Right atrium auricular region (tissue), 2 donors: Measurements from ENCODE around the gene SCGB3A2. TPM values are rescaled to one million over a fixed set of nuclear protein-coding genes. Genes with fewer than 3 reads are reported as not detected.

ENCODE experiments used
- DNase-seq: peaks from one replicate; pipeline ENCODE4 v3.0.0-alpha.2; 2019; ENCODE audit warnings: low spot score
- H3K27ac ChIP-seq, 2 donors: fragments of 200-600 bp; sonication (generic); 1 replicate in 1 of 2; 2 replicates in 1 of 2; pipeline ENCODE4 v1.5.1; 2016 to 2019
- H3K27me3 ChIP-seq, 2 donors: fragments of 200-600 bp; sonication (generic); one replicate each; pipeline versions ENCODE4 v1.5.1 to v1.6.0; 2017 to 2019
- H3K36me3 ChIP-seq: fragments of 200-600 bp; sonication (generic); one replicate; pipeline ENCODE4 v1.5.1; 2016
- H3K4me1 ChIP-seq, 2 donors: fragments of 200-600 bp; sonication (generic); one replicate each; pipeline versions ENCODE4 v1.5.1 to v1.6.0; 2017 to 2019
- H3K4me3 ChIP-seq, 2 donors: fragments of 200-600 bp; sonication (generic); 1 replicate in 1 of 2; 2 replicates in 1 of 2; pipeline ENCODE4 v1.5.1; 2017 to 2019; ENCODE audit warnings: mild to moderate bottlenecking in 1 of 2, moderate library complexity in 1 of 2
- H3K9me3 ChIP-seq, 2 donors: fragments of 200-600 bp; sonication (generic); one replicate each; pipeline ENCODE4 v1.5.1; 2019
- total RNA-seq, 2 donors: library from RNA; depleted of rRNA; stranded (reverse); fragments of >200 nt; gene quantifications; one replicate each; pipeline ENCODE4 v1.1.0, GENCODE V29; 2016
- TF ChIP-seq, protein P1 (sequence below), 2 donors: fragments of 200-600 bp; sonication (generic); IDR thresholded peaks; one replicate each; pipeline ENCODE4 v1.5.1; 2019; ENCODE audit warnings: antibody characterized with exemption in 2 of 2

Gene SCGB3A2
- total RNA-seq, 2 donors from 2014 or later: not detected

- TF ChIP-seq, protein P1, sequence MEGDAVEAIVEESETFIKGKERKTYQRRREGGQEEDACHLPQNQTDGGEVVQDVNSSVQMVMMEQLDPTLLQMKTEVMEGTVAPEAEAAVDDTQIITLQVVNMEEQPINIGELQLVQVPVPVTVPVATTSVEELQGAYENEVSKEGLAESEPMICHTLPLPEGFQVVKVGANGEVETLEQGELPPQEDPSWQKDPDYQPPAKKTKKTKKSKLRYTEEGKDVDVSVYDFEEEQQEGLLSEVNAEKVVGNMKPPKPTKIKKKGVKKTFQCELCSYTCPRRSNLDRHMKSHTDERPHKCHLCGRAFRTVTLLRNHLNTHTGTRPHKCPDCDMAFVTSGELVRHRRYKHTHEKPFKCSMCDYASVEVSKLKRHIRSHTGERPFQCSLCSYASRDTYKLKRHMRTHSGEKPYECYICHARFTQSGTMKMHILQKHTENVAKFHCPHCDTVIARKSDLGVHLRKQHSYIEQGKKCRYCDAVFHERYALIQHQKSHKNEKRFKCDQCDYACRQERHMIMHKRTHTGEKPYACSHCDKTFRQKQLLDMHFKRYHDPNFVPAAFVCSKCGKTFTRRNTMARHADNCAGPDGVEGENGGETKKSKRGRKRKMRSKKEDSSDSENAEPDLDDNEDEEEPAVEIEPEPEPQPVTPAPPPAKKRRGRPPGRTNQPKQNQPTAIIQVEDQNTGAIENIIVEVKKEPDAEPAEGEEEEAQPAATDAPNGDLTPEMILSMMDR (IDR thresholded peaks at IDR 0.05): no peak
- no peak for DNase-seq
- Histone ChIP-seq H3K27me3 (no peaks in the 10 kb centered on the region), H3K27ac (no peak overlapping the region), H3K4me1 (no peaks in the 10 kb centered on the region), H3K4me3 (no peak overlapping the region), H3K9me3 (no peaks in the 10 kb centered on the region), H3K36me3 (no peaks in the 10 kb centered on the region)
These were observed 25.0 kb upstream of the SCGB3A2 start for GRCh38 chr5:147853372-147853987.

DNA sequence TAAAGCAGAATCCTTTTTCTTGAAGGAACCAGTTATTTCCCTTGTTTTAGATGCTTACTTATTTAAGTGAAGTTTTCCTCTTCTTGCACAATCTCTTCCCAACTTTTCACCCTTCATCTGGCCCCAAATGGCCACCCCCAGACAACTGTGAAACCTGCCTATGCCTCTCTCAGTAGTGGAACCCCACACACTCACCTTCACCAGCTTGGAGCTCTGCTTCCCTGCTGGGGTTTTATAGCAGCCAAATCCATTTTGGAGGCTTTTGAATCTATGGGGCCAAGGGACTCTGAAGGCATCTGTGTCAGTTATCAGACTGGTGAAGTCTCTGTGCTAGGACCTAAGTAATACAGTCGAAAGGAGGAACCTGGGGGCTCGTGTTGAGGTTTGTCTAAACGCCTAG lies 24.2 kb upstream of the SCGB3A2 start:
- Histone ChIP-seq H3K27me3 (no peaks in the 10 kb centered on the region), H3K27ac (no peak overlapping the region), H3K9me3 (no peaks in the 10 kb centered on the region), H3K4me3 (no peak overlapping the region), H3K36me3 (no peaks in the 10 kb centered on the region), H3K4me1 (no peaks in the 10 kb centered on the region)
- TF ChIP-seq, protein P1 (IDR thresholded peaks at IDR 0.05): no peak
- DNase-seq: no peak

- H3K9me3 ChIP-seq: no peaks in the 10 kb centered on the region
- H3K27me3 ChIP-seq: no peaks in the 10 kb centered on the region
- TF ChIP-seq, protein P1 (IDR thresholded peaks at IDR 0.05): no peak
- no peaks in the 10 kb centered on the region for H3K36me3 ChIP-seq
- H3K4me1 ChIP-seq: no peaks in the 10 kb centered on the region
- no peak overlapping the region for H3K4me3 ChIP-seq
- no peak overlapping the region for H3K27ac ChIP-seq
- no peak for DNase-seq
These were observed 23.4 kb upstream of the SCGB3A2 start for GRCh38 chr5:147854894-147855773.

DNA sequence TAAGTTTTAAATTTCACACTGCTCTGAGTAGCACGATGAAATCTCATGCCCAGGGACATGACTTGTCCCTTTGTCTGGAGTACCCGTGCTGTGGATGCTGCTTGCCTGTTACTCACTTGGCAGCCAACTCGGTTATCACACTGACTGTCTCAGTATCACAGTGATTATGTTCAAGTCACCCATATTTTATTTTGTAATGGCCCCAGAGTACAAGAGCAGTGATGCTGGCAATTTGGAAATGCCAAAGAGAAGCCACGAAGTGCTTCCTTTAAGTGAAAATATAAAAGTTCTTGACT lies 22.8 kb upstream of the SCGB3A2 start:
- Histone ChIP-seq H3K4me3 (no peak overlapping the region), H3K27ac (no peak overlapping the region), H3K27me3 (no peaks in the 10 kb centered on the region), H3K9me3 (no peaks in the 10 kb centered on the region), H3K36me3 (no peaks in the 10 kb centered on the region), H3K4me1 (no peaks in the 10 kb centered on the region)
- TF ChIP-seq, protein P1 (IDR thresholded peaks at IDR 0.05): no peak
- DNase-seq: no peak

- Histone ChIP-seq H3K4me1 (no peaks in the 10 kb centered on the region), H3K36me3 (no peaks in the 10 kb centered on the region), H3K9me3 (no peaks in the 10 kb centered on the region), H3K27me3 (no peaks in the 10 kb centered on the region), H3K27ac (no peak overlapping the region), H3K4me3 (no peak overlapping the region)
- TF ChIP-seq, protein P1 (IDR thresholded peaks at IDR 0.05): no peak
- DNase-seq: no peak
These were observed 21.7 kb upstream of the SCGB3A2 start for GRCh38 chr5:147856801-147857200.
